ENCODE data around the gene TIMM50.
"Not testable (repeated sequence)": the region's sequence is repeated elsewhere in the genome, so short reads cannot be mapped to it uniquely, and the experiment has no call there.

TIMM50 gene

DNA sequence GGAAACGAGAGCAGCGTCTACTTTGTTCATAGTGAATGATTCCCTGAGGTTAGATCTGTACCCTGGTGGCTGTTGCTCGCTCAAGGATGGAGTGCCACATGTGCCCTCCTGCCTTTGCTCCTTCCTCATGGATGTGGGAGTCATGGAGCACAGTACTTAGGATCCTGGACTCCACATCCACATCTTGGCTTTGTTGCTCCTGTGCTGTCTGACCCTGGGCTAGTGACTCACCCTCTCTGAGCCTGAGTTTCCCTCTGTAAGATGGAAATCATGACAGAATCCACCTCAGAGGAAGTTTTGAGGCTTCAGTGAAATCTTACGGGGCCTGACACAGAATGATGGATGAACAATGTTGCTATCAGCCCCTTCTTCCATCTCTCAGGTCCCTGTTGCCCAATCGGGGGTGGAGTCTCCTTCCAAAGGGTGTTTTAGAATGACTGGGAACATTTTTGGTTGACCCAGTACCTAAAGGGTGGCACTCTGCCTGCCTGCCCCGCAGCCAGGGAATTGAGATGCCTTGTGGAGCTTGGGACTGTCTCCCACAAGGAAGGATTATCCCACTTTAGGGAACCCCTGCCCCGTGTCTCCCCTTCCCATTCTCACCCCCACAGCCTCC lies 9.8 kb upstream of the TIMM50 start:
- DNase-seq: no peak

DNA sequence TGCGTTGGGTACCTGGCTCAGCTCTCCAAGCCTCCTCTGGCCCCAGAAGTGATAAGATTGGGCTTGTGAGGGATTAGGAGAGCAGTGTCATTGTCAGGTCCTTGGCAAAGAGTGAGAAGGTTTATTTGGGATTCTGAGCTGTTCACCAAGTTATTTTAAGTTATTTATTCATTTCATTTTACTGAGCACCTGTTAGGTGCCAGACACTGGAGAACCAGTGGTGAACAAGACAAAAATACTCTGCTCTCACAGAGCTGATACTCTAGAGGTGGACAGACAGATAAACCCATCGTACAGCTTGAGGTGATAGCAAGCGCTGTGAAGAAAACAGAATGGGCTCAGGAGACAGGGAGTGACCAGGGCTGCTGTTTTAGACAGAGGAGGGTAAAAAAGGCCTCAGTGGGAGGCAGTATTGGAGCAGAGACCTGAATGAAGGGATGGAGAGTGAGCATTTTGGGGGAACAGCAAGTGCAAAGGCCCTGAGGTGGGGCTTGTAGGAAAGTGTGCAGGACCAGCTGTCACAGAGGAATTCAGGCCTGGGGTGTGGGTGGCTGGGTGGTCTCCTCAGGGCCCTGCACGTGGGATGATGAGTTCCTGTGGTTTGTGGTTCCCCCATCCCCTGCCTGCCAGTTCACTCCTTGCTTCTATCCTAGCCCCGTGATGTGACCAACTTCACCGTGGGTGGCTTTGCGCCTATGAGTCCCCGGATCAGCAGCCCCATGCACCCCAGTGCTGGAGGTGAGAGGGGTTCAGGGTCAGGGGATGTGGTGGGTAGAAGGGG lies 8.7 kb upstream of the TIMM50 start:
- no peak for DNase-seq

DNA sequence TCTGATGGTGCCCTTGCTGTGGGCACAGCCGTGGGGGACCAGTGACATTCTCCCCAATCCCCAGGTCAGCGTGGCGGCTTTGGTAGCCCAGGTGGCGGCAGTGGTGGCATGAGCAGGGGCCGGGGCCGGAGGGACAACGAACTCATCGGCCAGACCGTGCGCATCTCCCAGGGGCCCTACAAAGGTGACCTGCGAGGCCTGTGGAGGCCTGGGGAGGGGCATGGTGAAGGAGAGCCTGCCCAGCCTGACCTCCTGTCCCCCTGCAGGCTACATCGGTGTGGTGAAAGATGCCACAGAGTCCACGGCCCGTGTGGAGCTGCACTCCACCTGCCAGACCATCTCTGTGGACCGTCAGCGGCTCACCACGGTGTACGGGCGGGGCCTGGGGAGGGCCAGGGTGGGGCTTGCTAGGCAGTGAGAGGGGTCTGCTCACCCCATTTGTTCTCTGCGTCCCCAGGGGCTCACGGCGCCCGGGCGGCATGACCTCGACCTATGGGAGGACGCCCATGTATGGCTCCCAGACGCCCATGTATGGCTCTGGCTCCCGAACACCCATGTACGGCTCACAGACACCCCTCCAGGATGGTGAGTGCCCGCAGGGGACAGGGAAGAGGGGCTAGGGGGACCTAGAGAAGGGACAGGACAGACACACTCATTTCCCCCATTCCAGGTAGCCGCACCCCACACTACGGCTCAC lies 7.7 kb upstream of the TIMM50 start:
- DNase-seq: no peak

GRCh38 chr19:39473443-39473960 lies 7.1 kb upstream of the TIMM50 start:
- DNase-seq: no peak

DNA sequence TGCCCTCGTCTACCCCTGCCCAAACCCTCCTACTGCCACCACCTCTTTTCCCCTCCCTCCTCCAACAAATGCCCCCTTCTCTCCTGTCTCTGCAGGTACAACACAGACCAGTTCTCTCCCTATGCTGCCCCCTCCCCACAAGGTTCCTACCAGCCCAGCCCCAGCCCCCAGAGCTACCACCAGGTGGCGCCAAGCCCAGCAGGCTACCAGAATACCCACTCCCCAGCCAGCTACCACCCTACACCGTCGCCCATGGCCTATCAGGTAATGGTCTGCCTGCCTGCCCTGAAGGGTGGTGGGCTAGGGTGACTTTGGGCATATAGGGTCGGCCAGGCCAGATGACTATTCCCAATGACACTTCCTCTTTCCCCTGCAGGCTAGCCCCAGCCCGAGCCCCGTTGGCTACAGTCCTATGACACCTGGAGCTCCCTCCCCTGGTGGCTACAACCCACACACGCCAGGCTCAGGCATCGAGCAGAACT lies 6.5 kb upstream of the TIMM50 start:
- DNase-seq: peak; percentile 31

DNA sequence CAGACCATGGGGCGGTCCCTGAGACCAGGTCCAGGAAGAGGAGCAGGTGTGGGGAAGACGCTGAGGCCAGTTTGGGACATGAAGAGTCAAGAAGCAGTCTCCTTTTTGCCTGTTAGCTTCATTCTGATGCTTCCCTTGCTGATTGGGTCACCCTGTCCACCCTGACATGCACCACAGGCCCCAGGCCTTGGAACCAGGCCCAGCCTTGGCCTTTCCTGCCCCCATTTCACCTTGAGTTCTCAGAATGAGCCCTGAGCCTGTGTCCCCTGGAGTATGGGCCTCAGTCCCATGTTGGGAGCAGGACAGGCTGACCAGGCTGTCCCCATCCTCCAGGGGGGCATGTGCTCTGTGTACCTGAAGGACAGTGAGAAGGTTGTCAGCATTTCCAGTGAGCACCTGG lies 4.9 kb upstream of the TIMM50 start:
- DNase-seq: no peak

GRCh38 chr19:39479319-39479801 lies 1.3 kb upstream of the TIMM50 start:
- not testable (repeated sequence) for DNase-seq

DNA sequence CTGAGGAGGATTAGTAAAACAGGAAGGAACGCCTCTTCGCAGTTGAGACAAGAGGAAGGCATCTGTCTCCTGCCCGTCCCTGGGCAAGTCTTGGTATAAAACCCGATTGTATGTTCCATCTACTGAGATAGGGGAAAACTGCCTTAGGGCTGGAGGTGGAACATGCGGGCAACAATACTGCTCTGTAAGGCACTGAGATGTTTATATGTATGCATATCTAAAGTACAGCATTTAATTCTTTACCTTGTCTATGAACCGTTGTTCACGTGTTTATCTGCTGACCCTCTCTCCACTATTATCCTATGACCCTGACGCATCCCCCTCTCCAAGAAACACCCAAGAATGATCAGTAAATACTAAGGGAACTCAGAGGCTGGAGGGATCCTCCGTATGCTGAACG lies 722 bp upstream of the TIMM50 start:
- DNase-seq: no peak

- no peak for DNase-seq
Measured at GRCh38 chr19:39481229-39481545, 549 bp downstream of the TIMM50 start.

GRCh38 chr19:39481676-39482075 lies 1.0 kb downstream of the TIMM50 start:
- no peak for DNase-seq

DNA sequence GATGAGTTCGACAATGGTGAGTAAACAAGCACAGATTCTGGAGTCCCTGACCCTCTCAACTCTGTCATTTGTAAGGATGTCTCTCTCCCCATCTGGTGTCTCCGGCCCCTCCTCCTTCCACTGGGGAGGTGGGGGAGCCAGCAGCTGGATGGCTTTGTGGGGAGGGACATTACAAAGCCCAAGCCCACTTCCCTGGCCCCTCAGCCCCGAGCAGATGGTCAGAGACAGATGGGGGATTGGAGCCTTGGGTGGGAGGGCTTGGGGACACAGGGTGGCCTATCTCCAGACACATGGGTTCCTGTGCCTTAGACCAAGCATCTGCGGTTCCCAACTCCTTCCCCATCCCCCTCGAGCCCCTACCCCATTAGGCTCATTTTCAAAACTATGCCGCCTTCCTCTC lies 2.5 kb downstream of the TIMM50 start:
- DNase-seq: no peak

GRCh38 chr19:39489756-39490155 lies 9.1 kb downstream of the TIMM50 start:
- DNase-seq: no peak

DNA sequence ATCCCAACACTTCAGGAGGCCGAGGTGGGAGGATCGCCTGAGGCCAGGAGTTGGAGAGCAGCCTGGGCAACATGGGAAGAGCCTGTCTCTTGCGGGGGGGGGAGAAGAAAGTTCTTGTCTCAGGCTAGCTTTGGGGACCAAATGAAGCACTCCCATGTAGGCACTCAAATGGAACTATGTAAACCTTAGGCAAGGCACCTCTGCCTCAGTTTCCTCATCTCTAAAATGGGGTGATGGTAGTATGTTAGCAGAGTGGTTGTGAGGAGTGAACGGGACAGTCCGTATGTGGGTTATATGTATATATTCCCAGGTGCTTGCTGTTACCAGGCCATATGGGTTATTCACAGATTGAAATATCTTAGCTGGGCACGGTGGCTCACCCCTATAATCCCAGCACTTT lies 11.6 kb downstream of the TIMM50 start:
- no peak for DNase-seq

DNA sequence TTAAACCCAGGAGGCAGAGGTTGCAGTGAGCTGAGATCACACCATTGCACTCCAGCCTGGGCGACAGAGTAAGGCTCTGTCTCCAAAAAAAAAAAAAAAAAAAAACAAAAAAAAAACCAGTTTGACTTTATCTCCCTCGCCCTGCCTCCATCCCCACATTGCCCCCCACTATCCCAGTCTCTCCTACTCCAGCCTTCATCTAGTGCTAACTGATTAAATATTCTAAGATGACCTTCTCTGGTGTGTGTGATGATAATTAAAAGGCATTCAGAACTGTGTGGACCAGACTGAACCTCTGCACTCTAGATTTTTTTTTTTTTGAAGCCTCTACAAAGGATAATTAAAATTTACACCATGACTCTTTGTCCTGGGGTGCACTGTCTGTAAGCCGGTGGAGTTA lies 12.2 kb downstream of the TIMM50 start:
- DNase-seq: no peak

- no peak for DNase-seq
Measured at GRCh38 chr19:39494661-39495060, 14.0 kb downstream of the TIMM50 start.

- no peak for DNase-seq
Measured at GRCh38 chr19:39496063-39496462, 15.4 kb downstream of the TIMM50 start.

GRCh38 chr19:39497701-39497995 lies 17.0 kb downstream of the TIMM50 start:
- no peak for DNase-seq

DNA sequence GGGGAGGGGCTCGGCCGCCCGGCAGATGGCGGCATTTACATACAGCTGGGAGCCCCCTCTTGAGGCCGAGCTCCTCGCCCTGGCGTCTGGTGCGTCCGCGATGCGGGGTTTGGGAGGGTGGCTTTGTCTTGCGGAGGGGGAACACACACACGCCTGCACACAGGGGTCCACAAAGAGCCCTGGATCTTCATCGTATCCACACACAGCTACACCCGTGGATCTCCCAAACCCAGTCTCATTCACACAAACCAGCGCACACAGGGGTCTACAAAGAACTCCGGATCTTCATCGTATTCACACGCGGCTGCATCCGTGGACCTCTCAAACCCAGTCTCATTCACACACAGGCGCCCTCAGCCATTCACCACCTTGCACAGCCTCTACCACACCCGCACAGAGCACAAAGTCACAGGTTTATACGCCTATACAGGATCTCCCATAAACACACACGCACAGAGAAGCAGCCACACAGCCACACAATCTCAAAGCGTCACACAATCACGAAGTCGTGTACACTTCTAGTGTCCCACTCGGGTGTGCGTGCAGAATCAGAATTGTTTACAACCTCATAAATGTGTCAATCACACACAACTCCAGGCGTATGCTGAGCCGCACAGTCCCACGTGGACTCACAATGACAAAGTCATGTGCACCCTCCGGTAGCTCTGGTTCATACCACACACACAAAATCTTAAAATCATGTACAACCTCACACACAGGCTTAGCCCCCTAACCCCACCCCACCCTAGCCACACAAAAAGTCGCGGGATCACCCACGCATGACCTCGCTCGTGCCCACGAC lies 17.6 kb downstream of the TIMM50 start:
- DNase-seq: peak; percentile 15

GRCh38 chr19:39498798-39499642 lies 18.4 kb downstream of the TIMM50 start, which contains the start of gene DLL3:
TSS of gene DLL3 (plus strand) at chr19:39498947. CDS start at chr19:39498975, 28 bp downstream.
- DNase-seq: no peak

DNA sequence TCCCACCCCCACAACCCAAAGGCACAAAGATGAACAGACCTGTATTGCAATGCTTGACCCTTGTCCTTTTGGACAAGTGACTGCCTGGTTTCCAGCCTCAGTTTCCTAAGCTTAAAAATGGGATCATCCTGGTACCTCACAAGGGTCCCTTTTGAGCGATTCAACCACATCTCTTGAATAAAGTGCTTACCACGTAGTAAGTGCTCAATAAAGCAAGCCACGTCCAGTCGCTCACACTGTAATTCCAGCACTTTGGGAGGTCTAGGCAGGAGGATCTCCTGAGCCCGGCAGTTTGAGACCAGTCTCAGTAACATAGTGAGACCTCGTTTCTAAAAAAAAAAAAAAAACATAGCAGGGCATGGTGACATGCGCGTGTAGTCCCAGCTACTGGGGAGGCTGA lies 19.3 kb downstream of the TIMM50 start:
- DNase-seq: no peak

DNA sequence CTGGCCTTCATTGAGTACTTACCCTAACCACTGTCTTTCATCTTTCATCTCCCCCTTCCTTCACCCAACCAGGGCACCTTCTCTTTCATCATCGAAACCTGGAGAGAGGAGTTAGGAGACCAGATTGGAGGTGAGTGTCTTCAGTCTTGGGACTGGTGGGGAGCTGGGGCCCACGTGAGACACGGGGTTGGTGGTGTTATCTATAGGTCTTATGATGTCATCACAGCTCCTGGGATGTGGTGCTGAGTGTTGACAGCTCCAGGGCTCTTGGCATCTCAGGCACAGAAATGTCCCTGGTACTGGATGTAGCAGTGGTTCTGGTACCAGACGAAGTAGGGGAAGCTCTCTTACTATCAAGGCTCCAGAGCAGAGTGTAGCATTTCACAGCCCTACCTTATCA lies 19.9 kb downstream of the TIMM50 start:
- DNase-seq: no peak

GRCh38 chr19:39501340-39501739 lies 20.7 kb downstream of the TIMM50 start:
- no peak for DNase-seq

Data from fibroblast of upper back skin (primary cell).